HG02981 (cell line): ENCODE data around the gene FPGS.

Experiments
- ATAC-seq: cut with Tn5 transposase; IDR thresholded peaks from one replicate; pipeline ENCODE4 v1.9.1; 2021; ENCODE audit warnings: mild to moderate bottlenecking, moderate library complexity; ENCODE audit not compliant: unreplicated experiment

Gene FPGS

GRCh38 chr9:127856094-127856728 is 53.5 kb downstream of the FPGS start:
- no peak for ATAC-seq

GRCh38 chr9:127856729-127857116 is 54.0 kb downstream of the FPGS start:
- ATAC-seq = no peak

GRCh38 chr9:127857278-127857677 is 54.6 kb downstream of the FPGS start:
- no peak for ATAC-seq

- ATAC-seq = no peak
These were observed 55.4 kb downstream of the FPGS start for GRCh38 chr9:127858041-127858512.

- ATAC-seq = no peak
These were observed 57.6 kb downstream of the FPGS start for GRCh38 chr9:127860260-127860659.

GRCh38 chr9:127860779-127861178 is 58.1 kb downstream of the FPGS start:
- no peak for ATAC-seq

GRCh38 chr9:127862075-127863011 is 59.7 kb downstream of the FPGS start:
- ATAC-seq = no peak

GRCh38 chr9:127863191-127863621 is 60.5 kb downstream of the FPGS start:
- no peak for ATAC-seq
